Fibroblast of the aortic adventitia (primary cell): ENCODE data around the gene E2F8. TPM values are rescaled to one million over a fixed set of nuclear protein-coding genes. Genes with fewer than 3 reads are reported as not detected.
A peak's percentile ranks its signal among the peaks of the same experiment; 100 is the strongest.

Experiments used
- DNase-seq: peaks from one replicate; pipeline ENCODE4 v3.0.0-alpha.2; 2010; ENCODE audit warnings: low read depth
- H3K4me3 ChIP-seq: 2 replicates; pipeline ENCODE4 v1.5.1; 2011; ENCODE audit warnings: low read depth, mild to moderate bottlenecking, control low read depth, low read length, moderate library complexity
- CTCF ChIP-seq: IDR thresholded peaks from 2 replicates; pipeline ENCODE4 v1.5.1; 2011; ENCODE audit warnings: mild to moderate bottlenecking, low read length, control low read depth, inconsistent platforms; ENCODE audit not compliant: insufficient read depth
- total RNA-seq: library from RNA; depleted of rRNA; stranded (reverse); fragments of >200 nt; gene quantifications from 2 replicates; pipeline ENCODE4 v1.2.3, GENCODE V29; 2012; ENCODE audit warnings: low replicate concordance

E2F8 gene
- total RNA-seq, 1 donor, result 4.4 TPM

- DNase-seq, result no peak
- TF ChIP-seq CTCF, result no peak
- no peak overlapping the region for H3K4me3 ChIP-seq
Measured at GRCh38 chr11:19252394-19253152, 11.8 kb upstream of the E2F8 start.

GRCh38 chr11:19251577-19251976 lies 10.8 kb upstream of the E2F8 start:
- no peak for TF ChIP-seq CTCF
- no peak for DNase-seq
- H3K4me3 ChIP-seq, result no peak overlapping the region

- H3K4me3 ChIP-seq, result no peak overlapping the region
- no peak for DNase-seq
- no peak for TF ChIP-seq CTCF
Measured at GRCh38 chr11:19246816-19247215, 6.1 kb upstream of the E2F8 start.

GRCh38 chr11:19245351-19245750 lies 4.6 kb upstream of the E2F8 start:
- DNase-seq, result no peak
- TF ChIP-seq CTCF, result no peak
- H3K4me3 ChIP-seq, result no peak overlapping the region

GRCh38 chr11:19244621-19245020 lies 3.9 kb upstream of the E2F8 start:
- no peak overlapping the region for H3K4me3 ChIP-seq
- TF ChIP-seq CTCF, result no peak
- no peak for DNase-seq

GRCh38 chr11:19244084-19244483 lies 3.3 kb upstream of the E2F8 start:
- TF ChIP-seq CTCF, result no peak
- peak; percentile 29 for DNase-seq
- H3K4me3 ChIP-seq, result no peak overlapping the region

GRCh38 chr11:19243613-19244012 lies 2.9 kb upstream of the E2F8 start:
- TF ChIP-seq CTCF, result no peak
- DNase-seq, result no peak
- H3K4me3 ChIP-seq, result no peak overlapping the region
